NK-92 (cell line): ENCODE results near the gene OR52L1.

Experiments
- DNase-seq: peaks from one replicate; lab custom pipeline; 2025; ENCODE audit not compliant: unreplicated experiment; lab: John Stamatoyannopoulos, UW

The OR52L1 gene

GRCh38 chr11:5941951-5942350 lies 44.8 kb downstream of the OR52L1 start, which contains the start of gene OR56A3:
TSS of gene OR56A3 (plus strand) at chr11:5942251. CDS start at chr11:5947347, 5,096 bp downstream.
- DNase-seq = no peak

GRCh38 chr11:5940748-5941147 lies 46.0 kb downstream of the OR52L1 start:
- DNase-seq = no peak

- DNase-seq = no peak
These were observed 48.2 kb downstream of the OR52L1 start for GRCh38 chr11:5938603-5938965.

GRCh38 chr11:5937868-5938602 lies 48.8 kb downstream of the OR52L1 start:
- no peak for DNase-seq
